GM18526 (cell line): ENCODE results near the gene MPHOSPH8.

ENCODE experiments used
- POLR2A ChIP-seq: IDR thresholded peaks from 3 replicates; pipeline ENCODE4 v1.6.1; 2011; ENCODE audit not compliant: insufficient read length; ENCODE audit errors: extremely low read depth

Gene MPHOSPH8

DNA sequence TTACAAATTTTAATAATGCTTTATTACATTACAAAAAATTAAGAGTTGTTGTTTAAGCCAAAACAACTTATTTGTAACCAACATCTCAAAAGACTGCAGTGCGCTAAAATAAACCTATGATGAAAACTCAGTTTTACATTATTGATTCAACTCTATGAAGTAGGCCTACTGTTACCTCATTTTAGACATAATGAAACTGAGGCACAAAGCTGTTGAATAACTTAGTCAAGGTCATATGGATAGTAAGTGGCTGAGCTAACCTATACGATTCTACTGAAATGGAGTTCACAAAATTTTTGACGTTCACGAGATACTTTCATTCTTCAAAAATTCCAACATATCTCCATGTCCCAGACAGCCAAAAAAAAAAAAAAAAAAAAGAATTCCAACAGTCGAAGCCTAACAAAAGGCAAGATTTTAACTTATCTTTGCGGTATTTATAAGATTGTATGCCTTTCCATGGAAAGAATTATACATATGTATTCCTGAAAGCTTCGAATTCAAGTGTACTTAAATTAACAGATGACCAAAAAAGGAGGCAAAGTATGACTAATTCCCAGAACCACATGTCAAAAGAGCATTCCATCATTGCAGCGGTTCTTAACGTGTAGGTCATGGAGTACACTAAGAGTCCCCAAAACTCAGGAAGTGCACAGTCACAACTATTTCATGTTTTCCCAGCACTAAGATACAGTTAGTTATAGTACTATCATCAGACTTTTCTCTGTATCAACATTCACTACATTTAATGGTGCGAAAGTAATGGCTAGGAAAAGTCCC, 79.9 kb downstream of the MPHOSPH8 start:
- TF ChIP-seq POLR2A: no peak

GRCh38 chr13:19720039-19720438, 86.6 kb downstream of the MPHOSPH8 start:
- no peak for TF ChIP-seq POLR2A
